Mucosa of rectum (tissue), 2 donors: ENCODE results near the gene GABBR2.

Source experiments
- H3K27ac ChIP-seq, 2 donors: one replicate each; pipeline ENCODE4 v1.7.0; 2013; ENCODE audit warnings: inconsistent platforms in 2 of 2, low read depth in 2 of 2, low read length in 2 of 2
- H3K27me3 ChIP-seq, 2 donors: one replicate each; pipeline ENCODE4 v1.7.0; 2013; ENCODE audit warnings: low read length in 2 of 2; ENCODE audit not compliant: control insufficient read depth in 2 of 2, insufficient read depth in 2 of 2
- H3K36me3 ChIP-seq, 2 donors: one replicate each; pipeline ENCODE4 v1.7.0; 2013; ENCODE audit warnings: low read length in 2 of 2; ENCODE audit not compliant: control insufficient read depth in 2 of 2, insufficient read depth in 2 of 2
- H3K4me1 ChIP-seq, 2 donors: one replicate each; pipeline ENCODE4 v1.7.0; 2013; ENCODE audit warnings: low read length in 2 of 2, mild to moderate bottlenecking in 1 of 2; ENCODE audit not compliant: control insufficient read depth in 2 of 2, insufficient read depth in 2 of 2
- H3K4me3 ChIP-seq, 2 donors: one replicate each; pipeline ENCODE4 v1.7.0; 2013; ENCODE audit warnings: low read length in 2 of 2
- H3K9ac ChIP-seq, 2 donors: one replicate each; pipeline ENCODE4 v1.7.0; 2013; ENCODE audit warnings: low read length in 2 of 2, low read depth in 1 of 2, mild to moderate bottlenecking in 1 of 2
- H3K9me3 ChIP-seq, 2 donors: one replicate each; pipeline ENCODE4 v1.7.0; 2013; ENCODE audit warnings: low read length in 2 of 2; ENCODE audit not compliant: control insufficient read depth in 2 of 2
- donor health status: healthy.
- donor health status: Normal muscosa, but diverticular disease.

Gene GABBR2

DNA sequence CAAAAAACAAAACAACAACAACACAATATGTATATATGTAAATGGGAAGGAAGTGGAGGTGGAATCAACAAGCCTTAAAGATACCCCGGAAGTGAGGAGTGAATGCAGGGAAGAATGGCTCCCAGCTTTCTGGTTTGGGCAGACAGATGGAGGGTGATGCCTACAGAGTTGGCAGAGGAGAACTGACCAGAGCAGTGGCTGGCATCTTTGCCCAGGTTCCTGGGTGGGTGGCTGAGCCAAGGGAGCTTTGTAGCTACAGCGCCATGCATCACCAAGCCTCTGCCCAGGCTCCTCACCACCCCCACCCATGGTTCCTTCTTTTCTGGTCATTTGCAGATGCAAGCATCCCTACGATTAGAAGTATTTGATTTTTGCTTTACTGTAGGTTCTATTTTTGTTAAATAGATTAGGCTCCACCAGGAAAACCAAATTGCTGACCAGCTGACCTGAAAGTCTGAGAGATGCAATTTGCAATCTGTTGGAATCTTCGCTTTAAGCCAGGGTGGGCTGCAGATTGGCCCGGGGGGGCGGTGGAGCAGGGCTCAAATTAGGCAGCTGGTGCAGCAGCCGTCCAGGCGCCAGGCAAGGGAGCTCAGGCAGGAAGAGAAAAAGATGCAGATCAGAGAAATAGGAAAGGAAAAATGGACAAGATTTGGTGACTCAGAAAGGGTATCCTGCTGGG is 290.0 kb downstream of the GABBR2 start:
- Histone ChIP-seq H3K27ac (no peak overlapping the region), H3K4me3 (no peak overlapping the region), H3K4me1 (no peaks in the 10 kb centered on the region), H3K36me3 (no peaks in the 10 kb centered on the region), H3K27me3 (no peaks in the 10 kb centered on the region), H3K9ac (no peak overlapping the region), H3K9me3 (no peaks in the 10 kb centered on the region)

DNA sequence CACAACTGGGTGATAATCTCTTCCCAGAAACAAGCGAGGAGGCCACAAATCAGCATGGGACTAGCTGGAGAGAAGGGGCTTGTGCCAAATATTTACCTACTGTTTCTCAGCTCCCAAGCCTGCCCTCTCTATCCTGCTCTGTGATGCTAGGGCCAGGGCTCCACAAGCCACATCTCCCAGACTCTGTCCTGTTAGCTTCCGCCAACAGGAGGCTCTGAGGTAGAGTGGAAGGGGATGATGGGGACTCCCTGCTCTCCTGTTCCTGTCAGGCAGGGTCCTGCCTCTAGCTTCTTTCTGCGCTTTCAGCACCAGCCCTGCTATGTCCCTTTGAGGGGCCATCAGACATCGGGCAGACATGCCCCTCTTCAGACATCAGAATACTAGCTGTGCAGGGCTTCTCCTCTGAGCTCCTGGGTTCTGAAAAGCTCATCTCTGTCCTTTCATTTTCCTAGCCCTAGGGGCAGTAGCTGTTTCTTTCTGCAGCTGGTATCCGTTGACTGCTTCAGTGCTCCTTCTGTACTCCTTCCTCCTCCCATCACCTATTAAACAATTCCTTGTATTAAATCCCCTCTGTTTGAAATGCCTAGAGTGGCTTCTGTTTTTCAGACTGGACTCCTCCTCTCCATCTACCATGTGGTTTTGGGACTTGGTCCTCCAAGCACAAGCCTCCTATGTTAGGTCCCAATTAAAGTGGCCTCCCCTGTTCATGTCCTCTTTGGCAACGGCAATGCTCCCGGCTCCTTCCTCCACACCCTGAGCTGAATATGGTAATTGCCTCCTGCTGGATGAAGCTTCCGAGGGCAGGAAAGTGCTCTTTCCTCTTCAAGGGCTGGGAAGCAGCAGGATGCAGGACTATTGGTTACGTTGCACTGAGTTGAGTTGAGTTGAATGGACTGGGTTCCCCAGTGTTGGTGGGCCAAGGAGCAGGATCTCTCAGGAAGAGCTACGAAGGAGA is 292.2 kb downstream of the GABBR2 start:
- no peaks in the 10 kb centered on the region for H3K4me1 ChIP-seq

DNA sequence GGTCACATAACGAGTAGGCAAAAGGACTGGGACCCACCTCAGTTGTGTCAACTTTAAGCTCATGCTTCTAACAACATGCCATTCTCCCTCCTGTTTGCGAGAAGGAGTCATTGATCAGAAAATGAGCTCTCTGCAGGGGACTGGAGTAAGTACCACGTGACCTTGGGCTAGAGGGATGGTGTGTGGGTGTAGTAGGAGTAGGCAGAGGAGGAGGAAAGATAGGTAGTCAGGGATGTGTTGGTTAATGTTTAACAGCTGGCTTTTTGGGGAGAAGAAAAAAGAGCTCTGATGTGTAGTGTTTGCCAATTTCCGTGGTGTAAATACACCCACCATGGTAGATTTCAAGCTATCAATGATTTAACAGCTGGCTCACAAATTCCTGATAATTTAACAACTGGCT is 293.0 kb downstream of the GABBR2 start:
- no peaks in the 10 kb centered on the region for H3K36me3 ChIP-seq
- no peak overlapping the region for H3K4me3 ChIP-seq
- H3K9ac ChIP-seq, result no peak overlapping the region
- H3K9me3 ChIP-seq, result no peaks in the 10 kb centered on the region
- H3K4me1 ChIP-seq, result no peaks in the 10 kb centered on the region
- no peak overlapping the region for H3K27ac ChIP-seq
- H3K27me3 ChIP-seq, result no peaks in the 10 kb centered on the region

More for the DNA sequence above, 292.2 kb downstream of the GABBR2 start:
- Histone ChIP-seq H3K27me3 (no peaks in the 10 kb centered on the region), H3K4me3 (no peak overlapping the region), H3K9ac (no peak overlapping the region), H3K9me3 (no peaks in the 10 kb centered on the region), H3K27ac (no peak overlapping the region), H3K36me3 (no peaks in the 10 kb centered on the region)

DNA sequence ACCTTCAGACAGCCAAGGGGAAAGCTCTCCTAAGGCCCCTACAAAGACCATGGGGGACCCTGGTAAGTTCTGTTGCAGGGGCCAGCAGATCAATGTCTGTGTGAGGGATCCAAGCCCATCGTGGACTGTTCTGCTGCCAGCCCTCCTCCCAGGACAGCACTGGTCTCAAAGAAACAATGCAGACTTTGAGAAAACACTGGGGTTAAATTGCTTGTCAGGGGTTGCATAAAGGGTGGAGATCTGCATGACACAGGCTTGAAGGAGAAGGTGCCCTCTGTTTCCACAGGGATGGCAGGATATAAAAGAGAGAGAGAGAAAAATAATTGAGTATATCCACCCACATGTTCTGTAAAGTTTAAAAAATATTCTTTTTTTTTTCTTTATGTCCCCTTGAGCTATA is 295.7 kb downstream of the GABBR2 start:
- H3K9me3 ChIP-seq, result no peaks in the 10 kb centered on the region
- no peaks in the 10 kb centered on the region for H3K4me1 ChIP-seq
- H3K4me3 ChIP-seq, result no peak overlapping the region
- no peaks in the 10 kb centered on the region for H3K36me3 ChIP-seq
- no peak overlapping the region for H3K9ac ChIP-seq
- no peaks in the 10 kb centered on the region for H3K27me3 ChIP-seq
- H3K27ac ChIP-seq, result no peak overlapping the region

DNA sequence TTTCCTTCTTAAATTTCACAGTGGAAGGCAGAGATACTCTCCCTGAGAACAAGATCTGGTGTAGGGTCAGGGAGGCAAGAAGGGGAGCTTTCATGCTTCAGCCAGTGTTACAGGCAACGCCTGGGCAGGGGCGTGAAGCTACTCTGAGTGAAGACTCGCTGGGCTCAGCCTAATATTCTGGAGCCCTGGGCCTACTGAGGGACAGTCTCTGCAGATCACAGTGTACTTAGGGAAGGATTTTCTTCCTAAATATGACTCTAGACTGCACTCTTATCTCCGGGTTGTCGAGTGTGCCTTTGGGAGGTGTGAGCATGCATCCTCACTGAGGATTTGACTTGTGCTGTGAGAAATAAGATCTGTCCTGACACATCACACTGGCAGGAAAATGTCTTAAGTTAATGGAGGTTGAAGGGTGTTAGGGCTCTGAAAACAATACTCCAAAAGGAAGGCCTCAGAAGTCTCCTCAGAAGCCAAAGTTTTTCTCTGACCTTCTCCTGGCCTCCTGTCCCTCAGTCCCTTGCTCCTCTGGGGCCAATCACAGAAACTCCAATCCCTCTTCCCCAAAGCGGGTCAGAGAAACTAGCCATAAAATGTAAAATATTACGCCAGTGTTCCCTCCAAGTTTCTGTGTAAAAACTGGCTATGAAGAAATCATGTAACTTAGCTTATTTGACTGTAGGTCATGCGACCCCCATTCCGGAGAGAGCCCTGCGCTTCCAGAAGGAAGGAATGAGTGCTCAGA is 296.5 kb downstream of the GABBR2 start:
- Histone ChIP-seq H3K4me3 (no peak overlapping the region), H3K27ac (no peak overlapping the region), H3K9ac (no peak overlapping the region), H3K36me3 (no peaks in the 10 kb centered on the region), H3K9me3 (no peaks in the 10 kb centered on the region), H3K27me3 (no peaks in the 10 kb centered on the region), H3K4me1 (no peaks in the 10 kb centered on the region)

DNA sequence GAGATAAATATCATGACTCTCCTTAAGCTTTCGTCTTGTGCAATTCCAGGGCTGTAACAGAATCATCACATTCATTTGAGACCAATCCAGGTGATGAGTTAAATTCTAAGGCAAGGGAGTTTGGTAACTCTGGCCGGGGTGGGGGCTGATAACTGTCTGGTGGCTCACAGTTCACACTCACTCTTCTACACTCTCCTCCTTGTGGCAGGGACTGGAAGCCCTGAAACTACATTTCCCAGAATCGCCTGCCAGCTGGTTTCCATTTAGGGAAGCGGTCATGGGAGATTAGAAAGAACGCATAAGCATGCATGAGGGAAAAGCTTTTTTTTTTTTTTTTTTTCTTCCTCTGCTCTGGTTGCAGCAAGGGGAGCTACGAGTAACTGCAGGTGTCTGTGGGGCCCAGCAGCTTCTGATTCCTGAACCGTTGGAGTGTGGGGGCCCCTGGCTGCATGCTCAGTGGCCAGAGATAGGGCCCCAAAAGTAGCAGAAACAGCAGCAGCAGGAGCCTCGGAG is 298.5 kb downstream of the GABBR2 start:
- no peaks in the 10 kb centered on the region for H3K4me1 ChIP-seq
- H3K27me3 ChIP-seq, result no peaks in the 10 kb centered on the region
- H3K4me3 ChIP-seq, result no peak overlapping the region
- no peaks in the 10 kb centered on the region for H3K9me3 ChIP-seq
- H3K36me3 ChIP-seq, result no peaks in the 10 kb centered on the region
- H3K27ac ChIP-seq, result no peak overlapping the region
- H3K9ac ChIP-seq, result no peak overlapping the region

DNA sequence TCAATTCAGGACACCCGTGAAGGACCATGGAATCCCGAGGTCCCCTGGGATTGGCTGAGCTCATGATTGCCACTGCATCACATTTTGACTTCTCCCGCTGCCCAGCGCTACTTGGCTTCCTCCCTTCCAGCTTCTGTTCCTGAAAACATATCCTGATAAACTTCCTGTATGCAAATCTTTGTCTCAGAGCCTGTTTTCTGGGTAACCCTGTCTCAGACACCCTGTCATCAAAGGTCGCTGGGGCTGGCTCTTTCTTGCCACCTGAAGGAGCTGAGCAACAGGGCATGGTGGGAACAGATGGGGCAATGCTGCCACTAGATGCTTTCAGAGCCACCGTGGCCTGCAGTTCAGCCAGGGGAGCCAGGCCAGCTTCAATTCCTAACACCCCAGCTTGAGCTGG is 299.0 kb downstream of the GABBR2 start:
- no peak overlapping the region for H3K9ac ChIP-seq
- H3K36me3 ChIP-seq, result no peaks in the 10 kb centered on the region
- H3K27ac ChIP-seq, result no peak overlapping the region
- H3K4me1 ChIP-seq, result no peaks in the 10 kb centered on the region
- H3K27me3 ChIP-seq, result no peaks in the 10 kb centered on the region
- no peak overlapping the region for H3K4me3 ChIP-seq
- H3K9me3 ChIP-seq, result no peaks in the 10 kb centered on the region

DNA sequence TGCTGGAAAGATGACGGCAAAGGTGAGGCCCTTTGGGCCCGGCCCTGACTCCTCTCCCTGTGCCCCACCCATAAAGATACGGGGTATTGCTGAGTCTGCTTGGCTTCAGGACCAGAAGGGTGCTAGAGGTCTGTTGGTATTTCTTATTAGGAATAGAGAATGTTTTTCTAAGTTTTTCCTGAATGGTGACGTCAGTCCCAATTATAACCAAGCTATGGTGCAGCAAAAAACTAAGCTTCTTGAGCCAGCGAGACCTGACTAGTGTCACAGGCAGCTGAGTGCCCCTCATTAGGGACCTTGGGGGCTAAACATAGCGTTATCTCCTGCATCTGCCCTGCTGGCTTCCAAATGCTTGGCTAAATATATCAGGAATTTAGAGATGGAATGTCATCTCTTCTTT is 302.3 kb downstream of the GABBR2 start:
- H3K27ac ChIP-seq, result no peak overlapping the region
- no peaks in the 10 kb centered on the region for H3K9me3 ChIP-seq
- H3K27me3 ChIP-seq, result no peaks in the 10 kb centered on the region
- no peak overlapping the region for H3K9ac ChIP-seq
- H3K4me1 ChIP-seq, result no peaks in the 10 kb centered on the region
- no peak overlapping the region for H3K4me3 ChIP-seq
- H3K36me3 ChIP-seq, result no peaks in the 10 kb centered on the region

DNA sequence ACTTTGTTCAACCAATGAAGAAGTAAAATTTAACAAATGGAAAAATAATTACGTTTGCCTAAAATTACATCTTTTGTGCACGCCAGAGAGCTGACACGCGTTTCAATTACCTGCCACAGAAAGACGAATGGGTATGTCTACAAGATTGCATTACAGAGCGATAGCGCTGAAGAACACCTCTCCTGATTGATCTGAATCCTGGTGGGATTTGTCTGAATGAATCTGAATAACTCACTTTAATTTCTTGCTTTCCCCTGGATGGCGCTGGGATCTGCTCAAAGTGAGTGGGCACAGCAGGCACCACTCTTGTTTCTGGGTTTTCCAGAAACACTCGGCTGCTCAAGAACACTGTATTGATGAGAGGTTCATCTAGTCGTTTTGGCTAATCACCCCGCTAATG is 304.5 kb downstream of the GABBR2 start:
- H3K9ac ChIP-seq, result no peak overlapping the region
- H3K27me3 ChIP-seq, result no peaks in the 10 kb centered on the region
- H3K36me3 ChIP-seq, result no peaks in the 10 kb centered on the region
- no peaks in the 10 kb centered on the region for H3K4me1 ChIP-seq
- no peak overlapping the region for H3K4me3 ChIP-seq
- no peaks in the 10 kb centered on the region for H3K9me3 ChIP-seq
- H3K27ac ChIP-seq, result no peak overlapping the region

DNA sequence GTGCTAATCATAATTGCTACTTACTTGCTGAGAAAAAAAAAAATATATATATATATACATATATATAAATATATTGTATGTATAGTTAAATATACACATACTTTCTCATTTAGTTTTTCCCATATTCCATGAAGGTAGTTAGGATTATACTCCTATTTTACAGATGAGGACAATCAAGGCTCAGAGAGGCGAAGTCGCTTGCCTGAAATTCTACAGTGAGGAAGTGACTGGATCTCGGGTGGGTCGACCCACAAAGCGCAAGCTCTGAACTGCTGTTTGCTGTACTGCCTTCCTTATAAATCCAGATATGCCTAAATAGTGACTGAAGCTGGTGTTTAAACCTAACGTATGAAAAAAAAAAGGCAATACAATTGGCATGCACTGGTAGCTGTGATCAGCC is 305.0 kb downstream of the GABBR2 start:
- no peaks in the 10 kb centered on the region for H3K27me3 ChIP-seq
- no peak overlapping the region for H3K27ac ChIP-seq
- H3K9me3 ChIP-seq, result no peaks in the 10 kb centered on the region
- H3K9ac ChIP-seq, result no peak overlapping the region
- no peaks in the 10 kb centered on the region for H3K36me3 ChIP-seq
- H3K4me3 ChIP-seq, result no peak overlapping the region
- H3K4me1 ChIP-seq, result no peaks in the 10 kb centered on the region
